BLaER1 (cell line): ENCODE results near the gene SDK1.

Experiments
- H3K27ac ChIP-seq: shearing (Covaris generic); formaldehyde crosslinking; 2 replicates; pipeline ENCODE4 v1.8.1; 2022
- H3K27me3 ChIP-seq: shearing (Covaris generic); formaldehyde crosslinking; 2 replicates; pipeline ENCODE4 v1.8.1; 2022
- H3K36me3 ChIP-seq: shearing (Covaris generic); formaldehyde crosslinking; 2 replicates; pipeline ENCODE4 v1.8.1; 2022
- H3K4me1 ChIP-seq: shearing (Covaris generic); formaldehyde crosslinking; 2 replicates; pipeline ENCODE4 v1.8.1; 2022
- H3K4me2 ChIP-seq: shearing (Covaris generic); formaldehyde crosslinking; 2 replicates; pipeline ENCODE4 v1.8.1; 2022
- H3K4me3 ChIP-seq: shearing (Covaris generic); formaldehyde crosslinking; 2 replicates; pipeline ENCODE4 v1.8.1; 2022
- H3K9ac ChIP-seq: shearing (Covaris generic); formaldehyde crosslinking; 2 replicates; pipeline ENCODE4 v1.8.1; 2022
- H3K9me3 ChIP-seq: shearing (Covaris generic); formaldehyde crosslinking; 2 replicates; pipeline ENCODE4 v1.8.1; 2022
- H4K20me1 ChIP-seq: shearing (Covaris generic); formaldehyde crosslinking; 2 replicates; pipeline ENCODE4 v1.8.1; 2022
- Cebpa-rat ChIP-seq: shearing (Covaris generic); IDR thresholded peaks from 2 replicates; pipeline ENCODE4 v1.8.1; 2022

Gene SDK1

DNA sequence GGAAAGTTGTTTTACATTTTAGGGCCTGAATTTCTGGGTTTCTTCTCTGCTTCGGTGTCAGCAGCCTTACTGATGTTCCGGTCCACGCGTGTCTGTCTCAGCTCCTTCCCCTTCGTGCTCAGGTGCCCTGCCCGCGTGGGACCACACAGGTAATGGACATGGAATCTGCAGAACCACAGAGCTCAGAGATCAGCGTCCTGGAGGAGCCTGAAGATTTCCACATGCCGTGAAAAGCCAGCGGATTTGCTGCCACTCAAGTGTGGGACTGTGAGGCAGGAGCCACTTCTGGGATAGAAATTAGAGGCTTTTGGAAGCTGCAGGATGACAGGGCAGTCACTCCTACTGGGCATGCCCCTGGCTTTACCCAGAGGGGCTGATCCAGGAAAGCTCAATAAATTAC lies 714.9 kb downstream of the SDK1 start:
- Histone ChIP-seq H3K27me3 (no peaks in the 10 kb centered on the region), H3K27ac (no peak overlapping the region)
- TF ChIP-seq Cebpa-rat, result no peak

DNA sequence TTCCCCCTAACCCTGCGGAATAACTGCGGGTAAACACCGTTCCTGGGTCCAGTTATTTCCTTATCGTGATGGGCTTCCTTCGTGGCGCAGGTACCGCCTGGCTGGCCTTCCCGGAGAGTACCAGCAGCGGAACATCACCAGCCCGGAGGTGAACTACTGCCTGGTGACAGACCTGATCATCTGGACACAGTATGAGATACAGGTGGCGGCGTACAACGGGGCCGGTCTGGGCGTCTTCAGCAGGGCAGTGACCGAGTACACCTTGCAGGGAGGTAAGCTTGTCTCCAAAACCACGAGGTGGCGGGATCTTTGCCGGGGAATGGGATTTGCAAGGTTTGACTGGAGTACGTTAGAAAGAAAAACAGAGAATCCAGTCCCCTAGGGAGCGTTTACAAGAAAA lies 716.0 kb downstream of the SDK1 start:
- Histone ChIP-seq H3K4me1 (peaks cover 7% of the 10 kb centered on the region), H3K36me3 (no peaks in the 10 kb centered on the region), H3K9ac (no peak overlapping the region), H3K27ac (no peak overlapping the region), H3K4me2 (no peak overlapping the region), H3K4me3 (no peak overlapping the region), H3K27me3 (no peaks in the 10 kb centered on the region), H4K20me1 (no peaks in the 10 kb centered on the region), H3K9me3 (peaks cover 46% of the 10 kb centered on the region)
- TF ChIP-seq Cebpa-rat, result no peak

More for the DNA sequence above, 714.9 kb downstream of the SDK1 start:
- Histone ChIP-seq H3K4me1 (peaks cover 7% of the 10 kb centered on the region), H4K20me1 (no peaks in the 10 kb centered on the region), H3K4me2 (no peak overlapping the region), H3K9me3 (peaks cover 41% of the 10 kb centered on the region), H3K4me3 (no peak overlapping the region), H3K9ac (no peak overlapping the region), H3K36me3 (no peaks in the 10 kb centered on the region)

DNA sequence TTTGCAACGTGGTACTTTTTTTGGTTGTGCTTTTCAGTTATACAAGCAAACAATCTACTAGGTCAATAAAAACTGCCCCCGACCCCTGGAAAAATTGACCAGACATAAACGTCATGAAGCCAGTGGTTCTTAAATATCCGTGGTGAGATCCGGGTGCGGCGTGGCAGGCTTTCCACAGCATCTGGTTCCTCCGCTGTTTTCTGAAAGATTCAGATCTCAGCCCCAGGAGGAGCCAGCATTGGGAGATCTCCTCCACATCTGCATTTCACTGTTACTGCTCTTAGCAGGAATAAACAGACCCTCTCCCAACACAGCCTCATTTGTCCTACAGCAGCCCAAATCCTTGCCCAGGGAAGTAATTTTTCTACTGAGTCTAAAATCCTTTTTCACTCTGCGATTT lies 716.7 kb downstream of the SDK1 start:
- no peaks in the 10 kb centered on the region for H4K20me1 ChIP-seq
- no peak overlapping the region for H3K9ac ChIP-seq
- no peak overlapping the region for H3K27ac ChIP-seq
- peaks cover 46% of the 10 kb centered on the region for H3K9me3 ChIP-seq
- no peaks in the 10 kb centered on the region for H3K27me3 ChIP-seq
- H3K4me1 ChIP-seq, result peaks cover 7% of the 10 kb centered on the region
- H3K36me3 ChIP-seq, result no peaks in the 10 kb centered on the region
- H3K4me3 ChIP-seq, result no peak overlapping the region
- H3K4me2 ChIP-seq, result no peak overlapping the region
- TF ChIP-seq Cebpa-rat, result no peak

DNA sequence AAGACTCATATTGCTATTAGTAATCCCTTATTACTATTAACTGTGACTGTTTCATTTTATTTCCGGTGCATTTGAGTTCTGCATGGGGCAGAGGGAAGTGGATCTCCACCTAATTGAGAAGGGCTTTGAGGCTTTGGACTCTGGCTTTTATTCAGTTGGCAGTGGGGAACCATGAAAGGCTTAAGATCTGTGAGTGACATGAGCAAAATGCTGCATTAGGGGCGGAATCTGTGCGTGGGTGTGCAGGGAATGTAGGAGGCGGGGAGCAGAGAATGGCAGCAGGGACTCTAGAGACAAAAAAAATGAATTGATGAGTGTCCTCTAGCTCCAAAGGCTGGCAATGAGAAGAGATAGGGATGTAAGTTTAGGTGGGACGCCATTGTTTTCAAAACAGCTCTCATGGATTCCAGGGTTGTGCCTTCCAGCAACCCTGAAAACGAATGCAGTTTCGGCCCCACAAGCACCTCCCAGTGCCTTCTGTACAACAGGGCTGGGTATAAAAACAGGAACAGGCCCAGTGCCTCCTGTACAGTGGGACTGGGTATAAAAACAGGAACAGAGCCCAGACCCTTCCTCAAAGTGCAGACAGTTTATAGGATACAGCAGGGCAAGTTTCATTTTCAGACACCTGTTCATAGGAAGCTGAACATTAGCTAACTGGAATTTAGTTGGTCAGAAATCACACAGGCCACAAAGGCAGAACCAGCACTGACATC lies 717.7 kb downstream of the SDK1 start:
- no peaks in the 10 kb centered on the region for H4K20me1 ChIP-seq
- no peak overlapping the region for H3K27ac ChIP-seq
- H3K4me2 ChIP-seq, result no peak overlapping the region
- peaks cover 3% of the 10 kb centered on the region for H3K4me1 ChIP-seq
- H3K4me3 ChIP-seq, result no peak overlapping the region
- TF ChIP-seq Cebpa-rat, result no peak
- no peaks in the 10 kb centered on the region for H3K27me3 ChIP-seq
- H3K9ac ChIP-seq, result no peak overlapping the region
- H3K9me3 ChIP-seq, result peaks cover 46% of the 10 kb centered on the region
- no peaks in the 10 kb centered on the region for H3K36me3 ChIP-seq

DNA sequence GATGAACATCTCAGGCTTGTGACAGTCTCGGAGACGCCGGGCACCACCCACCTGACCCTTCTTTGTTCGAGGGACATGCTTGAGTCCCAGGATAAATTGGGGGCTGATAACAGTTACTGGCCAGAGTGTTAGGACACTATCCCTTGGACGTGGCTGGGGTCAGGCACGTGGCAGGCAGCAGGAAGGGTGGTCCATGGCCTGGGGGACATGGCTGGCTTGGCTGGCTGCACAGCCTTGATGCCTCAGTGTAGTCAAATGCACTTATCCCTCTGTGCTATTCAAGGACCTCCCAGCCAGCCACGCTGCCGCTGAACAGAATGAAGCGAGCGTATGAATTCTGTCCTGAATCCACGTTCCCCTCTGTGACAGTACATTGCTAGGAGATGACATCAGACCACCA lies 719.0 kb downstream of the SDK1 start:
- no peaks in the 10 kb centered on the region for H3K4me1 ChIP-seq
- H3K9ac ChIP-seq, result no peak overlapping the region
- no peak overlapping the region for H3K4me3 ChIP-seq
- no peak overlapping the region for H3K4me2 ChIP-seq
- no peak overlapping the region for H3K27ac ChIP-seq
- no peaks in the 10 kb centered on the region for H3K27me3 ChIP-seq
- TF ChIP-seq Cebpa-rat, result no peak
- H3K9me3 ChIP-seq, result peaks cover 46% of the 10 kb centered on the region
- H3K36me3 ChIP-seq, result no peaks in the 10 kb centered on the region
- H4K20me1 ChIP-seq, result no peaks in the 10 kb centered on the region

DNA sequence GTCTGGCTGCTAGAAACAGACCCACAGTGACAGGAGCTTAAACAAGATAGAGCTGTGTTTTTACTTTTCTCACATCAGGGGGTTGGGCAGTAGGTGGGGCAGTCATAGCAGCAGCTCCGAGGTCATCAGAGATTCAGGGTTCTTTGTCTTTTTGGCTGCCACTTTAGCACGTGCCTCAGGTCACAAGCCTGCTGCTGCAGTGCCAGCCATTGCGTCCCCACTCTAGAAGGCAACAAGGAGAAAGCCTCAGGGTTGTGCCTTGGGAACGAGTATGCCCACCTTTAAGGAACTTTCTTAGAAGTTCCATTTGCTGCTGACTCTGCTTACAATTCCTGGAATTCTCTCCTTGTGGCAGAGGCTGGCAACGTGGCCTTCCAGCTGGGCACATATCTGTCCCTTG lies 720.4 kb downstream of the SDK1 start:
- no peaks in the 10 kb centered on the region for H4K20me1 ChIP-seq
- H3K4me2 ChIP-seq, result no peak overlapping the region
- no peak overlapping the region for H3K4me3 ChIP-seq
- TF ChIP-seq Cebpa-rat, result no peak
- no peak overlapping the region for H3K9ac ChIP-seq
- H3K9me3 ChIP-seq, result peaks cover 46% of the 10 kb centered on the region
- H3K27me3 ChIP-seq, result no peaks in the 10 kb centered on the region
- H3K36me3 ChIP-seq, result no peaks in the 10 kb centered on the region
- no peak overlapping the region for H3K27ac ChIP-seq
- no peaks in the 10 kb centered on the region for H3K4me1 ChIP-seq

DNA sequence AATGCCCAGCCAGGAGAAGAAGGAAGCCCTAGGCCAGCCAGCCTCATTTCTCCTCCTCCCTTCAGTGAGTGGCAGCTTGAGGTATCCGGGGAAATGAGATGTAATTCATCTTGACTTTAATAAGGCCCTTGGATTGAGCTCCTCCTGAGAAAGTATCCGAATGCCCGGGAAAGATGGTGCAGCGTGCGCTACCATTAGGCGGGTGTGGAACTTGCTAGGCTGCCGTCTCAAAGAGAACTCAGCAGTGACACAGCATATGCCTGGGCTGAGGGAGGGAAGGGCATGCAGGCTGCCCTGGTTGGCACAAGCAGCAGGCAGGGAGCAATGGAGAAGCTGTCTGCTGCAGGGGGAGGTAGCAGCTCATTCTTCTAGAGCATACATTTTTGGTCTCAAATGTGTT lies 721.2 kb downstream of the SDK1 start:
- TF ChIP-seq Cebpa-rat, result no peak
- peaks cover 42% of the 10 kb centered on the region for H3K9me3 ChIP-seq
- no peaks in the 10 kb centered on the region for H4K20me1 ChIP-seq
- H3K36me3 ChIP-seq, result no peaks in the 10 kb centered on the region
- H3K9ac ChIP-seq, result no peak overlapping the region
- no peak overlapping the region for H3K4me3 ChIP-seq
- no peak overlapping the region for H3K27ac ChIP-seq
- H3K4me2 ChIP-seq, result no peak overlapping the region
- H3K27me3 ChIP-seq, result no peaks in the 10 kb centered on the region
- H3K4me1 ChIP-seq, result no peaks in the 10 kb centered on the region

DNA sequence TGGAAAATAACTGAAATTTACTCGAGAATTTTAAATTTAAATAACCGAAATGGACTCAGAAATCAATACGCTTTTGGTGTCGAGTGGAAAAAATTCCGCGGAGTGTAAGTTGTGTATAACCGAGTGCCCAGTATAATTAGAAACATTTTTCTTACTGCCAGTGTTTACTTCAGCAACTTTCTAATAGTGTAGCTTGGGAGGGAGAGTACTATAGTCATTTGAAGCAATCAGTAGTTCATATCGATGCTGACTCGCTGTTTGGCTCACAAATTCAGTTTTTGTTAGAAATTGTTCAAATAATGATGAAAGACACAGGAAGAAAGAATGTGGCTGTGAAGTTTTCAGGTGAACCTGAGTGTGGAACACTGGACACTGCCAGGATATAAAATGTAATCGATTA lies 722.5 kb downstream of the SDK1 start:
- Histone ChIP-seq H3K27me3 (no peaks in the 10 kb centered on the region), H3K4me3 (no peak overlapping the region), H4K20me1 (no peaks in the 10 kb centered on the region), H3K27ac (no peak overlapping the region), H3K9me3 (peaks cover 30% of the 10 kb centered on the region), H3K36me3 (no peaks in the 10 kb centered on the region), H3K4me2 (no peak overlapping the region), H3K9ac (no peak overlapping the region), H3K4me1 (no peaks in the 10 kb centered on the region)
- no peak for TF ChIP-seq Cebpa-rat

DNA sequence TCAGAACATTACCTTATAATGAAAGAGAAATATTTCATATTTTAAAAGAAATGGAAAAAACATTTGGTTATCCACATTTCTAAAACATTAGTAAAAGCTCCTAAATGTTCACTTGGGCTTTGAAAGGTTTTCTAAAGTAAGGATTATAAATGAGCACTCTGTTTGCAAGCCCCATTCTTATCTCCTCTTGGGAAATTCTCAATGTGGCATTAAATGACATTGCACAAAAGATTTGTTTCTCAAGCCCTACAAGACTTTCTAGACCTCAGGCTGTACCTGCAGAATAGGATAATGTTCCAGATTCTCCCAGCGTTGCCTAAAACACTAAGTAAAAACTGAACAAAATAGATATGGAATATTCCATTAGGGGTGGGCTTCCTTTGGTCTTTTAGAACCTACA lies 723.1 kb downstream of the SDK1 start:
- TF ChIP-seq Cebpa-rat, result no peak
- Histone ChIP-seq H4K20me1 (no peaks in the 10 kb centered on the region), H3K4me3 (no peak overlapping the region), H3K4me1 (no peaks in the 10 kb centered on the region), H3K36me3 (no peaks in the 10 kb centered on the region), H3K4me2 (no peak overlapping the region), H3K27ac (no peak overlapping the region), H3K9me3 (peaks cover 24% of the 10 kb centered on the region), H3K9ac (no peak overlapping the region), H3K27me3 (no peaks in the 10 kb centered on the region)

DNA sequence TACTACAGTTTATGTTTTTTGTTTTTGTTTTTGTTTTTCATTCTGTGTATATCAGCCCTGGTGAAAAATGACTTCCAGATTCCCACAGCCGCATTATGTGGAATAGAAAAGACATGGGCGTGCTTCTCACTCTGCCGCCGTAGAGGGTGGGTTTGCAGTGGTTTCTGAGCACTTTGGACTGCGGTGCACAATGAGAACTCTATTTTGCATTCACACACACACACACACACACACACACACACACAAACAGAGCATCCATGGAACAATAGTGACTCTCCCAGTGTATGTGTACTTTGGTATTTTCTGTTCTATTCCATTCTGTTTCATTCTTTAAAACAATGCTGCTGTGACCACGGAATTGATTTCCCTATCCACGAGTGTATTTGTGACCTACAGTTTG lies 723.8 kb downstream of the SDK1 start:
- no peak overlapping the region for H3K27ac ChIP-seq
- H3K4me1 ChIP-seq, result no peaks in the 10 kb centered on the region
- no peaks in the 10 kb centered on the region for H3K36me3 ChIP-seq
- no peaks in the 10 kb centered on the region for H4K20me1 ChIP-seq
- H3K4me3 ChIP-seq, result no peak overlapping the region
- no peaks in the 10 kb centered on the region for H3K27me3 ChIP-seq
- TF ChIP-seq Cebpa-rat, result no peak
- H3K9me3 ChIP-seq, result peaks cover 17% of the 10 kb centered on the region
- H3K9ac ChIP-seq, result no peak overlapping the region
- no peak overlapping the region for H3K4me2 ChIP-seq

DNA sequence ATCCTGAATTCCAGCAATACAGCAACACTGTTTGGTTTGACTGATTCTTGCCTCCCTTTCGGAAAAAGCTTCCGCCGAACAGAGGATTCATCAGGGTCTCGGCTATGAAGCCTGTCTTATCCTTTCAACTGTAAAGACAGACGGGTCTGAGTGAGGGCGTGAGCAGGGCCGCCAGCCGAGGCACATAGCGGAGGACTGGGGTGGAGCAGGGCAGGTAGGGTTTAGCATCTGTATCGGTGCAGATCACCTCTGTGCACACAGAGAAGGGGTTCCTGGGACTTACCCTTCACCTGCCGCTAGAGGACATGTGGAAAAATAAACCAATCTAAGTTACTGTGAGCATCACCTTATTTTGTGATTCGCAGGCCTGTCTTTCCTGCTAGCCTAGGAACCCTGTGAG lies 724.2 kb downstream of the SDK1 start:
- no peaks in the 10 kb centered on the region for H3K36me3 ChIP-seq
- H3K4me2 ChIP-seq, result no peak overlapping the region
- no peaks in the 10 kb centered on the region for H4K20me1 ChIP-seq
- no peak overlapping the region for H3K4me3 ChIP-seq
- H3K9me3 ChIP-seq, result peaks cover 13% of the 10 kb centered on the region
- no peak overlapping the region for H3K9ac ChIP-seq
- H3K27me3 ChIP-seq, result no peaks in the 10 kb centered on the region
- no peak overlapping the region for H3K27ac ChIP-seq
- TF ChIP-seq Cebpa-rat, result no peak
- H3K4me1 ChIP-seq, result no peaks in the 10 kb centered on the region
